Measurements from ENCODE around the gene SS18L1. TPM values are rescaled to one million over a fixed set of nuclear protein-coding genes. Genes with fewer than 3 reads are reported as not detected.

SS18L1 gene
- total RNA-seq, 4 donors from 2014 or later: 14.7 to 23.2 (median 22.1) TPM

DNA sequence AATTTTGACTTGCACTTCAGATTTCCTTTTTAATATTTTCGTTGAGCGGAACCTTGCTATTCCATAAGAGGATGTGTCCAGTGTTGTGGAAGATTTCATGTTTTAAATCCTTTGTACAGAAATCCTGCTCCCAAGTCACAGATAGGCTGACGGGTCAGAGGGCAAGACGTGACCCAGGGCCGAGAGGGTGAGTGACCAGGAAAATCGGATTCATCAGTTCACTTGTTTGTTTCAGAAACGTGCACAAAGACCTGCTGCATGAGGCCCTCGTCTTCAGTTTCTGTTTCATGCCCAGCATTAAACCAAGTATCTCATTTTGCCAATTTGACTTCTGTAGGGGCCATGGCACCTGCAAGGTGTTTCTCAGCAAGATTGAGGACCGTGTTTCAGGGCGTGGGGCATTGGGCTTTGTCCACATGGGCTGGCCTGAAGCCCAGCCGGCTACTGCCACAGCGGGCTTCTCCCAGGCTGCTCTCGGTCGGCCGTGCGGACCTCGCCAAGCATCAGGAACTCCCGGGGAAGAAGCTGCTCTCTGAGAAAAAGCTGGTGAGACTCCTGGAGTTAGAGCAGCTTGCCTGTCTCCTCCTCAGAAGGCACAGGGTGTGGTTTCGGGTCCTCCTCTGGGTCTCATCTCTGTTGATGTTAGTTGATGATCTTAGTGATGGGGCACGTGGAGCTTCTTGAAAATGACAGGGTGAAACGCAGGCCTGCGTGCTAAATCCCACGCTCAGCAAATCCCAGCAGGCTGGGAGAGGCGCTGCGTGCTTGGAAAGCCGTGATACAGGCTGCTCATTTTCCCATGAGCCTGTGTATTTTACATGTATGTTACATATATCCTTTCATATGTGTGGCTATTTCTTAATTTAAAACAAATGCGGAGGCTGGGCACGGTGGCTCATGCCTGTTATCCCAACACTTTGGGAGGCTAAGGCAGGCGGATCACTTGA lies 49.8 kb downstream of the SS18L1 start:
- H3K4me1 ChIP-seq: no peaks in the 10 kb centered on the region
- no peaks in the 10 kb centered on the region for H3K9me3 ChIP-seq
- in situ Hi-C loops (cut with MboI; ENCODE audit: low pct_ligation_motif_present in 1 of 4, low pct_unique_long_range_greater_than_20kb in 1 of 4, low sequenced_read_pairs in 3 of 4) (no loop called here), intact Hi-C loops (cut with DNase I; ENCODE audit: low total_unique reads) (no loop called here)
- H3K27me3 ChIP-seq: no peaks in the 10 kb centered on the region
- H3K4me3 ChIP-seq: no peak overlapping the region
- TF ChIP-seq, protein P1, sequence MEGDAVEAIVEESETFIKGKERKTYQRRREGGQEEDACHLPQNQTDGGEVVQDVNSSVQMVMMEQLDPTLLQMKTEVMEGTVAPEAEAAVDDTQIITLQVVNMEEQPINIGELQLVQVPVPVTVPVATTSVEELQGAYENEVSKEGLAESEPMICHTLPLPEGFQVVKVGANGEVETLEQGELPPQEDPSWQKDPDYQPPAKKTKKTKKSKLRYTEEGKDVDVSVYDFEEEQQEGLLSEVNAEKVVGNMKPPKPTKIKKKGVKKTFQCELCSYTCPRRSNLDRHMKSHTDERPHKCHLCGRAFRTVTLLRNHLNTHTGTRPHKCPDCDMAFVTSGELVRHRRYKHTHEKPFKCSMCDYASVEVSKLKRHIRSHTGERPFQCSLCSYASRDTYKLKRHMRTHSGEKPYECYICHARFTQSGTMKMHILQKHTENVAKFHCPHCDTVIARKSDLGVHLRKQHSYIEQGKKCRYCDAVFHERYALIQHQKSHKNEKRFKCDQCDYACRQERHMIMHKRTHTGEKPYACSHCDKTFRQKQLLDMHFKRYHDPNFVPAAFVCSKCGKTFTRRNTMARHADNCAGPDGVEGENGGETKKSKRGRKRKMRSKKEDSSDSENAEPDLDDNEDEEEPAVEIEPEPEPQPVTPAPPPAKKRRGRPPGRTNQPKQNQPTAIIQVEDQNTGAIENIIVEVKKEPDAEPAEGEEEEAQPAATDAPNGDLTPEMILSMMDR (IDR thresholded peaks at IDR 0.05): no peak
- TF ChIP-seq POLR2A (IDR thresholded peaks at IDR 0.05) (no peak), POLR2AphosphoS5 (IDR thresholded peaks at IDR 0.05) (no peak), EP300 (IDR thresholded peaks at IDR 0.05; ENCODE audit: low read depth) (no peak)
- H3K27ac ChIP-seq: no peak overlapping the region
- WGBS, 2 donors (ENCODE audit: low coverage in 1 of 2): 92 to 97% methylated on average over 6 to 29 of the region's 29 CpGs
- no peak for DNase-seq
- H3K36me3 ChIP-seq: peaks cover 0 to 26% (median 7%) of the 10 kb centered on the region in 4 donors

DNA sequence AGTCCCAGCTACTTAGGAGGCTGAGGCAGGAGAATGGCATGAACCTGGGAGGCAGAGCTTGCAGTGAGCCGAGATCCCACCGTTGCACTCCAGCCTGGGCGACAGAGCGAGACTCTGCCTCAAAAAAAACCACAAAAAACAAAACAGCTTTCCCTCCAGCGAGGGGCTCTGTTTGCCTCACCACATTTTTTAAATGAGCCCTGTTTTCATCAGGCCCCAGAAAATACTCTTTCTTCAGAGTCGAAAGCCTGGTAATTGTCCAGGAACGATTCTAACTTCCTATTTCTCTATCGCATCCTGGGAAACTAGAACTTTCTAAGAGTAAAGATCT lies 51.5 kb downstream of the SS18L1 start:
- in situ Hi-C loops (cut with MboI; ENCODE audit: low pct_ligation_motif_present in 1 of 4, low pct_unique_long_range_greater_than_20kb in 1 of 4, low sequenced_read_pairs in 3 of 4): no loop called here
- intact Hi-C loops (cut with DNase I; ENCODE audit: low total_unique reads): no loop called here
- Histone ChIP-seq H3K4me3 (no peak overlapping the region), H3K36me3 (peaks cover 0 to 34% (median 10%) of the 10 kb centered on the region in 4 donors), H3K4me1 (no peaks in the 10 kb centered on the region), H3K27me3 (no peaks in the 10 kb centered on the region), H3K27ac (no peak overlapping the region), H3K9me3 (no peaks in the 10 kb centered on the region)
- WGBS, 2 donors (ENCODE audit: low coverage in 1 of 2): 76 to 87% methylated on average over 3 to 8 of the region's 8 CpGs
- DNase-seq: no peak
- TF ChIP-seq POLR2A (IDR thresholded peaks at IDR 0.05): no peak
- TF ChIP-seq, protein P1 (IDR thresholded peaks at IDR 0.05): no peak
- TF ChIP-seq POLR2AphosphoS5 (IDR thresholded peaks at IDR 0.05): no peak

DNA sequence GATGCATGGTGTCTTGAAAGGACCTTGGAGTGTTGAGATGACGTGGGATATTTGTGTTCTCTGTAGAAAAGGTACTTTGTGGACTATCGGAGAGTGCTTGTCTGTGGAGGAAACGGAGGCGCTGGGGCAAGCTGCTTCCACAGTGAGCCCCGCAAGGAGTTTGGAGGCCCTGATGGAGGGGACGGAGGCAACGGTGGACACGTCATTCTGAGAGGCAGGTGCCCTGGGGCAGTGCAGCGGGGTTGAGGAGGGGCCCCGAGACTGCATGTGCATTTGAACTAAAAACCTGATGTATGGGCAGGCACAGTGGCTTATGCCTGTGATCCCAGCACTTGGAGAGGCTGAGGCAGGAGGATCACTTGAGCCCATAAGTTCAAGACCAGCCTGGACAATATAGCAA lies 52.2 kb downstream of the SS18L1 start:
- no peak for DNase-seq
- H3K27me3 ChIP-seq: no peaks in the 10 kb centered on the region
- no peak overlapping the region for H3K4me3 ChIP-seq
- in situ Hi-C loops (cut with MboI; ENCODE audit: low pct_ligation_motif_present in 1 of 4, low pct_unique_long_range_greater_than_20kb in 1 of 4, low sequenced_read_pairs in 3 of 4): no loop called here
- no peaks in the 10 kb centered on the region for H3K9me3 ChIP-seq
- TF ChIP-seq EP300 (IDR thresholded peaks at IDR 0.05; ENCODE audit: low read depth) (no peak), POLR2AphosphoS5 (IDR thresholded peaks at IDR 0.05) (no peak), POLR2A (IDR thresholded peaks at IDR 0.05) (no peak)
- TF ChIP-seq, protein P1 (IDR thresholded peaks at IDR 0.05): no peak
- intact Hi-C loops (cut with DNase I; ENCODE audit: low total_unique reads): no loop called here
- no peak overlapping the region for H3K27ac ChIP-seq
- WGBS, 2 donors (ENCODE audit: low coverage in 1 of 2): 93 to 95% methylated on average over 4 to 10 of the region's 10 CpGs
- no peaks in the 10 kb centered on the region for H3K4me1 ChIP-seq
- peaks cover 0 to 36% (median 14%) of the 10 kb centered on the region in 4 donors for H3K36me3 ChIP-seq

DNA sequence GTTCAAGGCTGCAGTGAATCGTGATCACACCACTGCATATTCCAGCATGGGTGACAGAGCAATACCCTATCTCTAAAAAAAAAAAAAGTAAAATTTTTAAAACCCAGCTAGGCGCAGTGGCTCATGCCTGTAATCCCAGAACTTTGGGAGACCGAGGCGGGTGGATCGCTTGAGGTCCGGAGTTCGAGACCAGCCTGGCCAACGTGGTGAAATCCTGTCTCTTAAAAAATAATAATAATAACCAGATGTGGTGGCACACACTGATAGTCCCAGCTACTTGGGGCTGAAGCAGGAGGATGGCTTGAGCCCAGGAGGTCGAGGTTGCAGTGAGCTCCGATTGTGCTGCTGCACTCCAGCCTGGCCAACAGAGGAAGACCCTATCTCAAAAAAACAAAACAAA lies 52.7 kb downstream of the SS18L1 start:
- no peaks in the 10 kb centered on the region for H3K9me3 ChIP-seq
- H3K4me1 ChIP-seq: no peaks in the 10 kb centered on the region
- no peak for DNase-seq
- no peaks in the 10 kb centered on the region for H3K27me3 ChIP-seq
- peaks cover 0 to 39% (median 17%) of the 10 kb centered on the region in 4 donors for H3K36me3 ChIP-seq
- intact Hi-C loops (cut with DNase I; ENCODE audit: low total_unique reads) (no loop called here), in situ Hi-C loops (cut with MboI; ENCODE audit: low pct_ligation_motif_present in 1 of 4, low pct_unique_long_range_greater_than_20kb in 1 of 4, low sequenced_read_pairs in 3 of 4) (no loop called here)
- 95 to 100% methylated on average over 10 of the region's 10 CpGs for WGBS, 2 donors (ENCODE audit: low coverage in 1 of 2)
- H3K27ac ChIP-seq: no peak overlapping the region
- TF ChIP-seq EP300 (IDR thresholded peaks at IDR 0.05; ENCODE audit: low read depth) (no peak), POLR2A (IDR thresholded peaks at IDR 0.05) (no peak), POLR2AphosphoS5 (IDR thresholded peaks at IDR 0.05) (no peak)
- TF ChIP-seq, protein P1 (IDR thresholded peaks at IDR 0.05): no peak
- no peak overlapping the region for H3K4me3 ChIP-seq
